ENCODE data around the gene IFNA6. TPM values are rescaled to one million over a fixed set of nuclear protein-coding genes. Genes with fewer than 3 reads are reported as not detected.
"Not testable (repeated sequence)": the region's sequence is repeated elsewhere in the genome, so short reads cannot be mapped to it uniquely, and the experiment has no call there.

IFNA6 gene
- not detected for total RNA-seq

DNA sequence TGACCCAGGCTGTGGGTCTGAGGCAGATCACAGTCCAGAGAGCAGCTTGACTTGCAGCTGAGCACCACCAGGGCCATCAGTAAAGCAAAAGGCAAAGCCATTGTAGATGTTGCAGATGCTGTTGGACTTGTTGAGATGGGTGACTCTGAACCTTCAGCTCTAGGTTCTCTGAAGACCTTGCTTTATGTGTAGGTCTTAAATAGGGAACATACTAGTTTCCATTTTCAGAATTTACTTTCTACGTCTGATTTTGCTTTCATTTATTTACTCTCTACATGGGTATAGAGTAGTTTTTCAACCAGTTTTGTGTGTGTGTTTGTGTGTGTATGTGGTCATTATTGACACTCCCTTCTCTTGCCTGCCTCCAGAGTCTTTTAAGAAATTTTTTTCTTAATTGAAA lies at the start of gene IFNA6:
Gene IFNA6 (minus strand): TSS at position 101 of the 400 bp plus-strand sequence. CDS start 0 bp downstream, at position 101.
- CTCF ChIA-PET: interaction anchor here (1.4 to 1.7 kb wide), 2 partner anchors 16 to 24 kb away, joined by 3 to 5 read pairs; no protein-coding TSS in a partner anchor

DNA sequence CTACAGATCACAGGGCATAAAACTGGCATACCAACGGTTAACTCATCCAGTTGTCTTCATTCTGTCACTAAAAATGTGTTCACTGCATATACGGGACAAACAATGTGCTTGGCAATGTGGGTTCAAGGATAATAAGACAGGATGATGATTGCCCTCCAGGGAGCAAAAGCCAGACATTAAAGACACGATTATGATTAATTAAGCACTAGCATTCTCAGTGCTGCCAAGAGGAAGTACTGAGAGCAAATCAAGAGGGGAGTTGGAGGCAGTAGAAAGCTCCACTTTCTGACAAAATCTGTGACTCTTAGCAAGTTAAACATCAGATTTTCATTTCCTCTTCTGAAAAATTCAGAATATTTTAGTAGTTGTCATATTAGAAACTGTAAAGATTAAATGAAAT lies 49.3 kb upstream of the IFNA6 start:
- ChIA-PET POLR2A (no interaction called here), CTCF (interaction anchor here (0.7 to 2.8 kb wide), 2 partner anchors 69 to 195 kb away, joined by 3 to 8 read pairs; no protein-coding TSS in a partner anchor)
- no peak for ATAC-seq
- Mint-ChIP-seq H3K27ac (no peak overlapping the region), H3K27me3 (peaks cover 56% of the 10 kb centered on the region), H3K9me3 (ENCODE audit: low read depth) (no peaks in the 10 kb centered on the region), H3K4me3 (no peak overlapping the region), H3K4me1 (peaks cover 24% of the 10 kb centered on the region), H3K36me3 (ENCODE audit: low read depth) (no peaks in the 10 kb centered on the region)
- intact Hi-C loops (cut with DNase I, micrococcal nuclease): loop anchor here (5.0 kb wide), 2 partner anchors 43 to 203 kb away; no protein-coding TSS in a partner anchor
- DNase-seq: no peak

More for the DNA sequence above, at the start of gene IFNA6:
- intact Hi-C loops (cut with DNase I, micrococcal nuclease): loop anchor here in 1 of 2 experiments (10.0 kb wide), 1 partner anchor 704 kb away; no protein-coding TSS in a partner anchor
- Mint-ChIP-seq H3K9me3 (ENCODE audit: low read depth) (peaks cover 8% of the 10 kb centered on the region), H3K4me1 (no peaks in the 10 kb centered on the region), H3K36me3 (ENCODE audit: low read depth) (peaks cover 9% of the 10 kb centered on the region), H3K27ac (no peak within 1 kb of the TSS), H3K4me3 (no peak within 1 kb of the TSS), H3K27me3 (peaks cover 33% of the 10 kb centered on the region)
- POLR2A ChIA-PET: no interaction called here
- ATAC-seq (no peak), DNase-seq (no peak)

- no peak for ATAC-seq
- Mint-ChIP-seq H3K9me3 (ENCODE audit: low read depth) (no peaks in the 10 kb centered on the region), H3K27ac (no peak overlapping the region), H3K27me3 (peaks cover 54% of the 10 kb centered on the region), H3K4me3 (no peak overlapping the region), H3K4me1 (peaks cover 24% of the 10 kb centered on the region), H3K36me3 (ENCODE audit: low read depth) (no peaks in the 10 kb centered on the region)
- intact Hi-C loops (cut with DNase I, micrococcal nuclease): loop anchor here (5.0 kb wide), 2 partner anchors 42 to 202 kb away; no protein-coding TSS in a partner anchor
- DNase-seq: no peak
- ChIA-PET POLR2A (interaction anchor here (0.6 kb wide), 1 partner anchor 351 kb away, joined by 3 read pairs; no protein-coding TSS in a partner anchor), CTCF (interaction anchor here (0.6 to 2.8 kb wide), 7 partner anchors 7 to 147 kb away, joined by 3 to 12 read pairs (median 5); no protein-coding TSS in a partner anchor)
These were observed 48.3 kb upstream of the IFNA6 start for GRCh38 chr9:21398955-21399489.

DNA sequence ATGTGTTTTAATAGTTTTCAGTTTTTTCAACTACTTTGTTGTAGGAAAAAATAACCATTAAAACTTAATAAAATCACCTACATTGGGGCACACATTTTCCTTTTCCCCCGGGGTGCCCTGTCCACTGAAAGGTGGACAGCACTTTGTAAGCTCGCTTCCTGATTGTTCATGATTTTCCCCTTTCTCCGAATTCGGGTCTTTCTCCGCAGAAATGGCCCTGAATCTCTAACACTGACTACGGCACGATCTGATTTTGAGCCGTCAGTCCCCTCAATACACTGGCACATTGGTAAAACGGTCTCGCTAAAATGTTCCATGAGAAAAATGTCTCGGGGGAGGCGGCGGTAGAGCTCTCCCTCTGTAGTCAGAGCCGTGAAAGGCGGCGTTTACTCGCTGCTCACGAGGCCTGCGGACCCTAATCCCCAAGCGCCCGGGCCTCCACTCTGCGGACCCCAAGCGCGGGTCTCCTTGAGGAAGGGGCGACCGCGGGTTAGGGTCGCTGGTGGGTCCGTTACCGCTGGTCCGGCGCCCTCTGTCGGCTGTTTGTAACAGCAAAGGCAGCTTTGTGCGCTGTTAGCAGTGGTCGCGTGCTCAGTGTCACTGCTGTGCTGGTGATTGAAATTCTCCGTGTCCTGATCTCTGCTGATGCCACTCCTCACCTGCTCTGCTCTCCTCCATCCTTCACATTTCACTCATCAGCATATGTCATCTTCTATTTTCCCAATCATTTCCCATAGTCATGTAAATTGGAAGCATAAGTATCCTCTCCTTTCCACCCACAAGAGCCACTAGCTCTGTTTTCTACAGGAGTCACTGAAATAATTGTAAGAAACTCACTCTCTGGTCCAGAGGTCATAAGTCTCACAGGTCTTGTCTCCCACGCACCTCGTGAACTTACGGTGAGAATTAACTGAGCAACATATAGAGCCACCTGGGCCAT lies 45.4 kb upstream of the IFNA6 start:
- Mint-ChIP-seq H3K4me1 (peaks cover 15% of the 10 kb centered on the region), H3K36me3 (ENCODE audit: low read depth) (no peaks in the 10 kb centered on the region), H3K27ac (peak overlapping the region; percentile 66), H3K4me3 (peak overlapping the region; percentile 52), H3K27me3 (peaks cover 47% of the 10 kb centered on the region), H3K9me3 (ENCODE audit: low read depth) (no peaks in the 10 kb centered on the region)
- peak; percentile 74 for ATAC-seq
- POLR2A ChIA-PET: no interaction called here
- intact Hi-C loops (cut with DNase I, micrococcal nuclease): loop anchor here (1.0 to 5.0 kb wide), 5 partner anchors 39 to 199 kb away; partner anchors contain the start of gene KLHL9 (in 1 of the 2)
- peak; percentile 78 for DNase-seq
- CTCF ChIA-PET: interaction anchor here (0.5 to 7.0 kb wide), 33 partner anchors 9 to 1663 kb away, joined by 3 to 95 read pairs (median 4); partner anchors contain the start of genes IFNA8 and KLHL9

- H3K27ac Mint-ChIP-seq: no peak overlapping the region
- H3K36me3 Mint-ChIP-seq (ENCODE audit: low read depth): no peaks in the 10 kb centered on the region
- no peak overlapping the region for H3K4me3 Mint-ChIP-seq
- peaks cover 8% of the 10 kb centered on the region for H3K4me1 Mint-ChIP-seq
- POLR2A ChIA-PET: no interaction called here
- CTCF ChIA-PET: interaction anchor here (0.6 to 7.0 kb wide), 11 partner anchors 11 to 180 kb away, joined by 3 to 95 read pairs (median 4); partner anchors contain the start of gene KLHL9
- DNase-seq (no peak), ATAC-seq (peak; percentile 63)
- intact Hi-C loops (cut with DNase I, micrococcal nuclease): no loop called here
- peaks cover 43% of the 10 kb centered on the region for H3K27me3 Mint-ChIP-seq
- no peaks in the 10 kb centered on the region for H3K9me3 Mint-ChIP-seq (ENCODE audit: low read depth)
These were observed 41.6 kb upstream of the IFNA6 start for GRCh38 chr9:21392270-21392669.

DNA sequence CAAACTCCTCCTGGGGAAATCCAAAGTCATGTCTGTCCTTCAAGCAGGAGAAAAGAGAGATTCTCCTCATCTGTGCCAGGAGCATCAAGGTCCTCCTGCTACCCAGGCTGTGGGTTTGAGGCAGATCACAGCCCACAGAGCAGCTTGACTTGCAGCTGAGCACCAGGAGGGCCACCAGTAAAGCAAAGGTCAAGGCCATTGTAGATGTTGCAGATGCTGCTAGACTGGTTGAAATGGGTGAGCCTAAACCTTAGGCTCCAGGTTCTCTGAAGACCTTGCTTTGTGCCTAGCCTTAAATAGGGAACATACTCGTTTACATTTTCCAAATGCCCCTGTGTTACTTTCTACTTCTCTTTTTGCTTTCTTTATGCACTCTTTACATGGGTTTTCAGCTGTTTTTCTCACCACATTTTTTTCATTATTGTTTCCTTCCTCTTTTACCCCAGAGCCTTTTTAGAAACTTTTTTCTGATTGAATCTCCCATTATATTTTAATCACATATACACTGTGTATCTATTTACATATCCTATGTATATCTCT lies 34.5 kb upstream of the IFNA6 start, which contains the start of gene IFNA2:
Gene IFNA2 (minus strand): TSS at position 268 of the 540 bp plus-strand sequence. CDS start 69 bp downstream, at position 199.
- H3K4me3 Mint-ChIP-seq: no peak within 1 kb of the TSS
- POLR2A ChIA-PET: no interaction called here
- no peak for ATAC-seq
- no peak within 1 kb of the TSS for H3K27ac Mint-ChIP-seq
- no peaks in the 10 kb centered on the region for H3K9me3 Mint-ChIP-seq (ENCODE audit: low read depth)
- H3K36me3 Mint-ChIP-seq (ENCODE audit: low read depth): no peaks in the 10 kb centered on the region
- intact Hi-C loops (cut with DNase I, micrococcal nuclease): no loop called here
- peaks cover 37% of the 10 kb centered on the region for H3K27me3 Mint-ChIP-seq
- CTCF ChIA-PET: no interaction called here
- peaks cover 13% of the 10 kb centered on the region for H3K4me1 Mint-ChIP-seq
- no peak for DNase-seq

GRCh38 chr9:21383627-21384026 lies 32.9 kb upstream of the IFNA6 start:
- no peak overlapping the region for H3K27ac Mint-ChIP-seq
- intact Hi-C loops (cut with DNase I, micrococcal nuclease): no loop called here
- H3K9me3 Mint-ChIP-seq (ENCODE audit: low read depth): no peaks in the 10 kb centered on the region
- peaks cover 35% of the 10 kb centered on the region for H3K27me3 Mint-ChIP-seq
- no peak overlapping the region for H3K4me3 Mint-ChIP-seq
- peaks cover 13% of the 10 kb centered on the region for H3K4me1 Mint-ChIP-seq
- ChIA-PET POLR2A (no interaction called here), CTCF (no interaction called here)
- no peaks in the 10 kb centered on the region for H3K36me3 Mint-ChIP-seq (ENCODE audit: low read depth)
- DNase-seq (no peak), ATAC-seq (no peak)

DNA sequence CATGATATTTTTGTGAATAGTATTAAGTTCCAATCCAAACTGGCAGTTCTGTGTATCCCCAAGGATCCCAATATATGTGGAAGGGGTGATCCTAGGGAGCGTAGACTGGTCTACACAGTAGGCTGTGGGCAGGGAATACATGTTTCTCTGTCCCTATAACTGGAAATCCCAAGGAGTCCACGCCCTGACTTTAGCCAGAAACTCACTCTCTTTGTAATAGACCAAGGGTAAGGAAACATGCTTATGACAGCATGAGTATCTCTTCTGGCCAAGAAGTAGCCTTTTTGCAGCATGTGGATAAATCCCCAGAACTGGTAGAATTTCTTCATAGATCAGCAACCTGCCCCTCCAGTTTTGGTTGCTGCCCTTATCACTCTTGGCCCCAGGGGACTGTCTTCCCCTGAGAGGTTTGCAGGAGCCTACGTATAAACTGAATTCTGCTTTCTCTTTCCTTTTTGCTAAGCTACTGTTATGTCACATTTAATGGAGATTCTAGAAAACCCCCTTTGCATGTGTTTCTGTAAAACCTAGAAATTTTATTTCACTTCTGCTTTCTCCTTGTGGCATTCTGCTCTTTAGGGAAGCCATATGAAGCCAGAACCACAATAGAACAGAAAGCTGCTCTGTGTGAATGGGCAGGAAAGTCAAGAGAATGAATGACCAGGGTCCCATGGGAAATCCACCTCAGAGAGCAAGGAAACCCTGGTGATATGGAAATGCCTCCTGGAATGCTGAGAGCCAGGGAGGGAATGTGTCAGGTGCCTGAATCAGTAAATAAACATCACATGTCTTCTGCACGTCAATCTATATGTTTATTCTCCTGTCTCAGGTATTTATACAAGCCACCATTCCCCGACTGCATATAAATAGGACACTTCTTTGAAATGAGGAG lies 31.0 kb upstream of the IFNA6 start:
- intact Hi-C loops (cut with DNase I, micrococcal nuclease): loop anchor here (1.0 kb wide), 2 partner anchors 24 to 46 kb away; partner anchors contain the start of gene KLHL9 (in 1 of the 2)
- CTCF ChIA-PET: interaction anchor here (0.5 to 3.5 kb wide), 6 partner anchors 10 to 55 kb away, joined by 3 to 18 read pairs (median 3); no protein-coding TSS in a partner anchor
- Mint-ChIP-seq H3K27ac (no peak overlapping the region), H3K4me1 (peaks cover 13% of the 10 kb centered on the region), H3K4me3 (no peak overlapping the region), H3K27me3 (peaks cover 37% of the 10 kb centered on the region), H3K9me3 (ENCODE audit: low read depth) (no peaks in the 10 kb centered on the region), H3K36me3 (ENCODE audit: low read depth) (no peaks in the 10 kb centered on the region)
- peak; percentile 90 for ATAC-seq
- POLR2A ChIA-PET: no interaction called here
- peak; percentile 18 for DNase-seq

DNA sequence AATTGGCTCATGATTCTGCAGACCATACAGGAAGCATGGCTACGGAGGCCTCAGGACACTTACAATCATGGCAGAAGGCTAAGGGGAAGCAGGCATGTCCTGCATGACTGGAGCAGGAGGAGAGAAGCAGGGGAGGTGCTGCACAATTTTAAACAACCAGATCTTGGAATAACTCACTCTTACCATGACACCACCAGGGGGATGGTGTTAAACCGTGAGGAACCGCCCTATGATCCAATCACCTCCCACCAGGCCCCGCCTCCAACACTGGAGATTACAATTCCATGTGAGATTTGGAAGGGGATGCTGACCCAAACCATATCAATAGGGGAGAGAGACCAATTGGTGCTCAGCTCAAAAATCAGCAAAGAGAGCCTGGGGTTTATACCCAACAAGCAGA lies 20.8 kb upstream of the IFNA6 start:
- DNase-seq; intact Hi-C loops (cut with DNase I, micrococcal nuclease); H3K4me1 Mint-ChIP-seq; ATAC-seq; H3K27ac Mint-ChIP-seq; CTCF ChIA-PET; H3K9me3 Mint-ChIP-seq (ENCODE audit: low read depth); H3K4me3 Mint-ChIP-seq; H3K36me3 Mint-ChIP-seq (ENCODE audit: low read depth); POLR2A ChIA-PET: not testable (repeated sequence)
- H3K27me3 Mint-ChIP-seq: peaks cover 18% of the 10 kb centered on the region

GRCh38 chr9:21367957-21368356 lies 17.3 kb upstream of the IFNA6 start, which contains the start of gene IFNA13:
Gene IFNA13, minus strand, starts transcription at chr9:21368057. Its CDS starts 47 bp downstream, at chr9:21368010.
- POLR2A ChIA-PET: no interaction called here
- no peak within 1 kb of the TSS for H3K27ac Mint-ChIP-seq
- DNase-seq (no peak), ATAC-seq (no peak)
- H3K4me1 Mint-ChIP-seq: no peaks in the 10 kb centered on the region
- H3K36me3 Mint-ChIP-seq (ENCODE audit: low read depth): no peaks in the 10 kb centered on the region
- no peaks in the 10 kb centered on the region for H3K9me3 Mint-ChIP-seq (ENCODE audit: low read depth)
- CTCF ChIA-PET: interaction anchor here (1.1 kb wide), 1 partner anchor 24 kb away, joined by 3 read pairs; no protein-coding TSS in a partner anchor
- peaks cover 31% of the 10 kb centered on the region for H3K27me3 Mint-ChIP-seq
- intact Hi-C loops (cut with DNase I, micrococcal nuclease): no loop called here
- H3K4me3 Mint-ChIP-seq: no peak within 1 kb of the TSS
